IPS-20b (cell line): ENCODE results near the gene DAAM1.

Experiments
- H3K27ac ChIP-seq: one replicate; pipeline ENCODE4 v1.5.1; 2013; ENCODE audit warnings: low read length
- H3K27me3 ChIP-seq: 2 replicates; pipeline ENCODE4 v1.6.1; 2013; ENCODE audit warnings: mild to moderate bottlenecking, low read length, inconsistent platforms; ENCODE audit not compliant: insufficient read depth
- H3K36me3 ChIP-seq: 2 replicates; pipeline ENCODE4 v1.6.1; 2013; ENCODE audit warnings: low read depth, mild to moderate bottlenecking, inconsistent platforms, low read length, moderate library complexity; ENCODE audit not compliant: insufficient read depth
- H3K4me1 ChIP-seq: 2 replicates; pipeline ENCODE4 v1.6.1; 2013; ENCODE audit warnings: mild to moderate bottlenecking, control low read depth, inconsistent platforms, low read length, moderate library complexity; ENCODE audit not compliant: insufficient read depth
- H3K4me3 ChIP-seq: 2 replicates; pipeline ENCODE4 v1.5.1; 2013; ENCODE audit warnings: mild to moderate bottlenecking, low read length, inconsistent platforms
- H3K9ac ChIP-seq: 2 replicates; pipeline ENCODE4 v1.6.1; 2013; ENCODE audit warnings: low read depth, mild to moderate bottlenecking, inconsistent platforms, low read length, moderate library complexity
- H3K9me3 ChIP-seq: 2 replicates; pipeline ENCODE4 v1.6.1; 2013; ENCODE audit warnings: mild to moderate bottlenecking, low read depth, low read length, inconsistent platforms; ENCODE audit not compliant: insufficient read depth

DAAM1 gene

GRCh38 chr14:59161561-59162175, 26.8 kb upstream of the DAAM1 start:
- no peak overlapping the region for H3K27ac ChIP-seq
- H3K27me3 ChIP-seq, result no peaks in the 10 kb centered on the region
- H3K4me3 ChIP-seq, result no peak overlapping the region

GRCh38 chr14:59166258-59166657, 22.2 kb upstream of the DAAM1 start:
- Histone ChIP-seq H3K4me1 (0 out of 2 replicates have a peak, but pooled peaks cover 3% of the 10 kb centered on the region), H3K27ac (no peak overlapping the region), H3K9ac (no peak overlapping the region), H3K36me3 (no peaks in the 10 kb centered on the region), H3K4me3 (no peak overlapping the region), H3K9me3 (no peaks in the 10 kb centered on the region), H3K27me3 (no peaks in the 10 kb centered on the region)

More at GRCh38 chr14:59161561-59162175, 26.8 kb upstream of the DAAM1 start:
- Histone ChIP-seq H3K9me3 (no peaks in the 10 kb centered on the region), H3K9ac (no peak overlapping the region), H3K4me1 (0 out of 2 replicates have a peak, but pooled peaks cover 3% of the 10 kb centered on the region), H3K36me3 (no peaks in the 10 kb centered on the region)

- Histone ChIP-seq H3K4me3 (no peak overlapping the region), H3K9me3 (no peaks in the 10 kb centered on the region), H3K27ac (no peak overlapping the region), H3K36me3 (no peaks in the 10 kb centered on the region), H3K27me3 (no peaks in the 10 kb centered on the region), H3K9ac (no peak overlapping the region), H3K4me1 (no peaks in the 10 kb centered on the region)
Measured at GRCh38 chr14:59175404-59175803, 13.1 kb upstream of the DAAM1 start.

- H3K4me3 ChIP-seq, result no peak overlapping the region
- H3K9ac ChIP-seq, result no peak overlapping the region
- no peaks in the 10 kb centered on the region for H3K9me3 ChIP-seq
- H3K36me3 ChIP-seq, result no peaks in the 10 kb centered on the region
- H3K4me1 ChIP-seq, result no peaks in the 10 kb centered on the region
- no peaks in the 10 kb centered on the region for H3K27me3 ChIP-seq
- no peak overlapping the region for H3K27ac ChIP-seq
Measured at GRCh38 chr14:59176765-59177164, 11.7 kb upstream of the DAAM1 start.

- H3K4me3 ChIP-seq, result no peak overlapping the region
- H3K36me3 ChIP-seq, result no peaks in the 10 kb centered on the region
- no peaks in the 10 kb centered on the region for H3K9me3 ChIP-seq
- no peaks in the 10 kb centered on the region for H3K4me1 ChIP-seq
- H3K27ac ChIP-seq, result no peak overlapping the region
- no peak overlapping the region for H3K9ac ChIP-seq
- H3K27me3 ChIP-seq, result no peaks in the 10 kb centered on the region
Measured at GRCh38 chr14:59177262-59177661, 11.2 kb upstream of the DAAM1 start.

- Histone ChIP-seq H3K27ac (no peak overlapping the region), H3K4me3 (no peak overlapping the region), H3K4me1 (no peaks in the 10 kb centered on the region), H3K36me3 (no peaks in the 10 kb centered on the region), H3K9me3 (no peaks in the 10 kb centered on the region), H3K9ac (no peak overlapping the region), H3K27me3 (peaks cover 19% of the 10 kb centered on the region)
Measured at GRCh38 chr14:59181791-59182190, 6.7 kb upstream of the DAAM1 start.

GRCh38 chr14:59182641-59183040, 5.8 kb upstream of the DAAM1 start:
- no peaks in the 10 kb centered on the region for H3K4me1 ChIP-seq
- H3K4me3 ChIP-seq, result no peak overlapping the region
- H3K27ac ChIP-seq, result no peak overlapping the region
- H3K9me3 ChIP-seq, result no peaks in the 10 kb centered on the region
- no peaks in the 10 kb centered on the region for H3K36me3 ChIP-seq
- no peak overlapping the region for H3K9ac ChIP-seq
- peaks cover 28% of the 10 kb centered on the region for H3K27me3 ChIP-seq

- no peak overlapping the region for H3K27ac ChIP-seq
- no peak overlapping the region for H3K4me3 ChIP-seq
Measured at GRCh38 chr14:59183150-59183549, 5.3 kb upstream of the DAAM1 start.

GRCh38 chr14:59184396-59184795, 4.1 kb upstream of the DAAM1 start:
- Histone ChIP-seq H3K9me3 (no peaks in the 10 kb centered on the region), H3K27me3 (peaks cover 32% of the 10 kb centered on the region), H3K27ac (no peak overlapping the region), H3K36me3 (no peaks in the 10 kb centered on the region), H3K4me3 (no peak overlapping the region), H3K4me1 (no peaks in the 10 kb centered on the region), H3K9ac (no peak overlapping the region)

More at GRCh38 chr14:59183150-59183549, 5.3 kb upstream of the DAAM1 start:
- Histone ChIP-seq H3K4me1 (no peaks in the 10 kb centered on the region), H3K36me3 (no peaks in the 10 kb centered on the region), H3K27me3 (peaks cover 29% of the 10 kb centered on the region), H3K9ac (no peak overlapping the region), H3K9me3 (no peaks in the 10 kb centered on the region)

- Histone ChIP-seq H3K27me3 (peaks cover 37% of the 10 kb centered on the region), H3K9me3 (no peaks in the 10 kb centered on the region), H3K9ac (no peak overlapping the region), H3K36me3 (no peaks in the 10 kb centered on the region), H3K27ac (no peak overlapping the region), H3K4me3 (no peak overlapping the region), H3K4me1 (peaks cover 2% of the 10 kb centered on the region; the same call in 1 of the 2 replicates)
Measured at GRCh38 chr14:59185676-59186075, 2.8 kb upstream of the DAAM1 start.

- H3K4me3 ChIP-seq, result no peak overlapping the region
Measured at GRCh38 chr14:59186306-59186705, 2.2 kb upstream of the DAAM1 start.

GRCh38 chr14:59187118-59187517, 1.3 kb upstream of the DAAM1 start:
- Histone ChIP-seq H3K4me1 (peaks cover 4% of the 10 kb centered on the region; the same call in 1 of the 2 replicates), H3K36me3 (no peaks in the 10 kb centered on the region), H3K27me3 (peaks cover 37% of the 10 kb centered on the region), H3K4me3 (peak overlapping the region; percentile 69), H3K9me3 (no peaks in the 10 kb centered on the region), H3K27ac (no peak overlapping the region), H3K9ac (peak overlapping the region; percentile 62; the same call in 1 of the 2 replicates)

More at GRCh38 chr14:59186306-59186705, 2.2 kb upstream of the DAAM1 start:
- Histone ChIP-seq H3K9me3 (no peaks in the 10 kb centered on the region), H3K36me3 (no peaks in the 10 kb centered on the region), H3K4me1 (peaks cover 4% of the 10 kb centered on the region; the same call in 1 of the 2 replicates), H3K27ac (no peak overlapping the region), H3K27me3 (peaks cover 37% of the 10 kb centered on the region), H3K9ac (no peak overlapping the region)
